Chondrocyte (in vitro differentiated cells): ENCODE data around the gene FNDC5. TPM values are rescaled to one million over a fixed set of nuclear protein-coding genes. Genes with fewer than 3 reads are reported as not detected.

Experiments used
- DNase-seq: peaks from one replicate; pipeline ENCODE4 v3.0.0; 2021; ENCODE audit warnings: mixed read lengths, low spot score
- H3K27ac Mint-ChIP-seq: one replicate; pipeline ENCODE4 v1.8.0; 2021; ENCODE audit warnings: mild to moderate bottlenecking, moderate library complexity, mixed read lengths; ENCODE audit not compliant: unreplicated experiment
- H3K27me3 Mint-ChIP-seq: 2 replicates; pipeline ENCODE4 v1.8.0; 2021; ENCODE audit warnings: low read depth, mixed read lengths
- H3K36me3 Mint-ChIP-seq: 2 replicates; pipeline ENCODE4 v1.8.0; 2021; ENCODE audit warnings: low read depth, mixed read lengths
- H3K4me1 Mint-ChIP-seq: 2 replicates; pipeline ENCODE4 v1.8.0; 2021; ENCODE audit warnings: low read depth, mild to moderate bottlenecking, mixed read lengths
- H3K4me3 Mint-ChIP-seq: one replicate; pipeline ENCODE4 v1.8.0; 2021; ENCODE audit warnings: mild to moderate bottlenecking, moderate library complexity, mixed read lengths; ENCODE audit not compliant: unreplicated experiment
- H3K9me3 Mint-ChIP-seq: 2 replicates; pipeline ENCODE4 v1.8.0; 2021; ENCODE audit warnings: low read depth, mixed read lengths
- CTCF ChIP-seq: fragments of 200-600 bp; sonication (generic); IDR thresholded peaks from 2 replicates; pipeline ENCODE4 v1.5.0; 2021; ENCODE audit warnings: antibody characterized with exemption, mild to moderate bottlenecking, moderate library complexity
- long read RNA-seq: library from polyadenylated mRNA; stranded (forward); transcript quantifications from one replicate; pipeline ENCODE4 v2.0.0, GENCODE V29; 2021
- total RNA-seq: library from RNA; stranded (reverse); gene quantifications from 3 replicates; pipeline ENCODE4 v1.2.1, GENCODE V29; 2021

The FNDC5 gene
- 2.6 to 4.6 TPM (median 4.0 TPM) in 3 replicates for total RNA-seq
- long read RNA-seq, partial matches to known transcripts = 6 of 13 reads
- long read RNA-seq, other reads (novel, unspliced or antisense) = 7 of 13 reads

DNA sequence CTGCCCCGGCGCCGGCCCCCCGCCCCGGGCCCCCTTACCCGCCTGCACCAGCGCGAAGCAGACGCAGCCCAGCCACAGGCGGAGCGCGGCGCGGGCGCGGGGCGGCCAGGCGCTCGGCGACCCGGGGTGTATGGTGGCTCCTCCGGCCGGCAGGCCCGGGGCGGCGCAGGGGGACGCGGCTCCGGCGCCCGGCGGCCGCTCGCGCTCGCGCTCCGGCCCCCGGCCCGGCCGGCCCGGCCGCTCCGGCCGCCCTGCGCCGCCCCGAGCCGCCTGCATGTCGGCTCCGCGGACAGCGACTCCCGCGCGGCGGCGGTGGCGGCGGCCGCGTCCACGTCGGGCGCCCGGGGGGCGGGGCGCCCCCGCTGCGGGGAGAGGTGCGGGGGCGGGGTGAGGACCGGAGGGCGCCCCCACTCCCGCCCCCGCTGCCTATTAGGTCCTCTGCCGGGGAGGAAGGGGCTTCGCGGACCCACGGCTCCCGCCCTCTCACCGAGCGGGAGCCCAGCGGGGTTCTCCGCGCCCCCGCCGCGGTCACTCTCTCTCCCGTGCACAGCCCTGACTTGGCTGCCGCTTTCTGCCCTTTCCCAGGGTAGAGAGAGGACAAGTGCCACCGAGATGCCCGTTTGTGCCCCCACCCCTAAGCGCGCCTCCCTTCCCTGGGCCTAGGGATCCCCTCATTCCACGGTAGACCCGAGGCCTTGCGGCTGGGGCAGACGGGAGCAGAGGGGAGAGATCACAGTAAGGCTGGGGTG, at the start of gene FNDC5:
TSS of gene FNDC5 (minus strand) at position 298 of the 749 bp plus-strand sequence.
- DNase-seq = no peak
- no peaks in the 10 kb centered on the region for H3K9me3 Mint-ChIP-seq
- H3K27ac Mint-ChIP-seq = peak within 1 kb of the TSS; percentile 49

GRCh38 chr1:32919811-32920733, 49.4 kb upstream of the FNDC5 start:
- H3K27ac Mint-ChIP-seq = peak overlapping the region; percentile 57
- TF ChIP-seq CTCF = no peak

More for the DNA sequence above, at the start of gene FNDC5:
- H3K27me3 Mint-ChIP-seq = peaks cover 7% of the 10 kb centered on the region
- H3K36me3 Mint-ChIP-seq = no peaks in the 10 kb centered on the region
- peak within 1 kb of the TSS; percentile 71 for H3K4me3 Mint-ChIP-seq
- no peak for TF ChIP-seq CTCF
- peaks cover 27% of the 10 kb centered on the region for H3K4me1 Mint-ChIP-seq

DNA sequence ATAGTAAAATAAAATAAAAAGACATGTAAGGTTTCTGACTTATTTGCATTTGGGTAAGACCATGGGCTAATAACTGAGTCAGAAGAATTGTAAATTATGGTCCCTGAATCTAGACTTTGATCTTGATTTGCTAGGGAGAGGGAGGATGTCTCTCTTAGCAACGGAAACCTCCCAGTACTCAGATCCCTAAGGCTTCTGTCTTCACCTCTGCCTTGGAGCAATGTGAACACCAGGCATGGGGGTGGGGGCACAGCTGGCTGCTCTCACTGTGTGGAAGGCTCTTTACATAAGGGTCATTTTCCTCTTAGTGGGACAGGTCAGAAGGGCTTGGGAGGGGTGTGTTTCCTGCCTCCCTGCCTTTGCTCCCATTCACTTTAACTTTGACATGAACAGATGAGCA, 47.5 kb upstream of the FNDC5 start:
- H3K4me1 Mint-ChIP-seq = peaks cover 10% of the 10 kb centered on the region
- no peak for TF ChIP-seq CTCF
- H3K27me3 Mint-ChIP-seq = no peaks in the 10 kb centered on the region
- H3K4me3 Mint-ChIP-seq = no peak overlapping the region
- no peaks in the 10 kb centered on the region for H3K36me3 Mint-ChIP-seq
- H3K27ac Mint-ChIP-seq = no peak overlapping the region
- peaks cover 5% of the 10 kb centered on the region for H3K9me3 Mint-ChIP-seq
- DNase-seq = no peak

More at GRCh38 chr1:32919811-32920733, 49.4 kb upstream of the FNDC5 start:
- no peak for DNase-seq
- Mint-ChIP-seq H3K36me3 (no peaks in the 10 kb centered on the region), H3K9me3 (no peaks in the 10 kb centered on the region), H3K4me3 (no peak overlapping the region), H3K4me1 (peaks cover 15% of the 10 kb centered on the region), H3K27me3 (peaks cover 8% of the 10 kb centered on the region)

- no peak for DNase-seq
- Mint-ChIP-seq H3K9me3 (peaks cover 5% of the 10 kb centered on the region), H3K4me1 (peaks cover 10% of the 10 kb centered on the region), H3K27me3 (no peaks in the 10 kb centered on the region), H3K4me3 (no peak overlapping the region), H3K27ac (no peak overlapping the region), H3K36me3 (no peaks in the 10 kb centered on the region)
- TF ChIP-seq CTCF = no peak
These were observed 46.8 kb upstream of the FNDC5 start for GRCh38 chr1:32917521-32917920.
